SH-SY5Y (cell line): Measurements from ENCODE around the gene RTP5.

Experiments used
- GATA2 ChIP-seq: IDR thresholded peaks from 2 replicates; pipeline ENCODE4 v1.6.1; 2011; ENCODE audit warnings: mild to moderate bottlenecking, low read depth, low read length
- GATA3 ChIP-seq: IDR thresholded peaks from 2 replicates; pipeline ENCODE4 v1.6.1; 2011; ENCODE audit warnings: low read depth, mild to moderate bottlenecking, low read length, moderate library complexity

GRCh38 chr2:241853651-241854341, 15.7 kb upstream of the RTP5 start:
- no peak for TF ChIP-seq GATA2
- no peak for TF ChIP-seq GATA3
